ENCODE data around the gene TCAIM. TPM values are rescaled to one million over a fixed set of nuclear protein-coding genes. Genes with fewer than 3 reads are reported as not detected.

Gene TCAIM
- total RNA-seq, 1 donor from 2014 or later: 22.8 TPM

GRCh38 chr3:44442596-44443309, 104.2 kb downstream of the TCAIM start:
- Mint-ChIP-seq H3K36me3 (peaks cover 48% of the 10 kb centered on the region), H3K27ac (no peak overlapping the region), H3K4me1 (peaks cover 14% of the 10 kb centered on the region), H3K4me3 (no peak overlapping the region), H3K27me3 (ENCODE audit: low read depth) (no peaks in the 10 kb centered on the region), H3K9me3 (peaks cover 12% of the 10 kb centered on the region)
- DNase-seq (ENCODE audit: low spot score in 2 of 2, unreplicated experiment in 2 of 2): no peak
- TF ChIP-seq CTCF (IDR thresholded peaks at IDR 0.05; ENCODE audit: unreplicated experiment): no peak

GRCh38 chr3:44444437-44444836, 105.9 kb downstream of the TCAIM start:
- no peak for DNase-seq (ENCODE audit: low spot score in 2 of 2, unreplicated experiment in 2 of 2)
- Mint-ChIP-seq H3K36me3 (peaks cover 62% of the 10 kb centered on the region), H3K9me3 (peaks cover 28% of the 10 kb centered on the region), H3K4me3 (no peak overlapping the region), H3K27ac (no peak overlapping the region), H3K4me1 (peaks cover 11% of the 10 kb centered on the region), H3K27me3 (ENCODE audit: low read depth) (no peaks in the 10 kb centered on the region)
- no peak for TF ChIP-seq CTCF (IDR thresholded peaks at IDR 0.05; ENCODE audit: unreplicated experiment)

- Mint-ChIP-seq H3K27ac (no peak overlapping the region), H3K27me3 (ENCODE audit: low read depth) (no peaks in the 10 kb centered on the region), H3K4me1 (peaks cover 7% of the 10 kb centered on the region), H3K36me3 (peaks cover 63% of the 10 kb centered on the region), H3K4me3 (no peak overlapping the region), H3K9me3 (peaks cover 29% of the 10 kb centered on the region)
- no peak for TF ChIP-seq CTCF (IDR thresholded peaks at IDR 0.05; ENCODE audit: unreplicated experiment)
- no peak for DNase-seq (ENCODE audit: low spot score in 2 of 2, unreplicated experiment in 2 of 2)
Measured at GRCh38 chr3:44444896-44445691, 106.5 kb downstream of the TCAIM start.

- no peak overlapping the region for H3K4me3 Mint-ChIP-seq
- H3K27ac Mint-ChIP-seq: no peak overlapping the region
- H3K4me1 Mint-ChIP-seq: no peaks in the 10 kb centered on the region
- no peak for DNase-seq (ENCODE audit: low spot score in 2 of 2, unreplicated experiment in 2 of 2)
- H3K9me3 Mint-ChIP-seq: peaks cover 29% of the 10 kb centered on the region
- no peaks in the 10 kb centered on the region for H3K27me3 Mint-ChIP-seq (ENCODE audit: low read depth)
- H3K36me3 Mint-ChIP-seq: peaks cover 70% of the 10 kb centered on the region
- no peak for TF ChIP-seq CTCF (IDR thresholded peaks at IDR 0.05; ENCODE audit: unreplicated experiment)
Measured at GRCh38 chr3:44445786-44446185, 107.2 kb downstream of the TCAIM start.

GRCh38 chr3:44446929-44447328, 108.4 kb downstream of the TCAIM start:
- H3K9me3 Mint-ChIP-seq: peaks cover 29% of the 10 kb centered on the region
- TF ChIP-seq CTCF (IDR thresholded peaks at IDR 0.05; ENCODE audit: unreplicated experiment): no peak
- H3K27me3 Mint-ChIP-seq (ENCODE audit: low read depth): no peaks in the 10 kb centered on the region
- DNase-seq (ENCODE audit: low spot score in 2 of 2, unreplicated experiment in 2 of 2): no peak
- H3K4me1 Mint-ChIP-seq: no peaks in the 10 kb centered on the region
- no peak overlapping the region for H3K27ac Mint-ChIP-seq
- no peak overlapping the region for H3K4me3 Mint-ChIP-seq
- H3K36me3 Mint-ChIP-seq: peaks cover 72% of the 10 kb centered on the region

Measured in mesothelial cell of epicardium (in vitro differentiated cells).